K562 (cell line): ENCODE results near the gene TMED6. TPM values are rescaled to one million over a fixed set of nuclear protein-coding genes. Genes with fewer than 3 reads are reported as not detected.

Source experiments
- CSDE1 ChIP-seq, 2 experiments: fragments of 450-650 bp; IDR thresholded peaks; 2 replicates each; pipeline ENCODE4 v1.6.1; 2016; ENCODE audit warnings: mild to moderate bottlenecking in 1 of 2
- ELF2 ChIP-seq: fragments of 250-450 bp; sonication (Bioruptor Pico); IDR thresholded peaks from 2 replicates; pipeline ENCODE4 v1.5.0; 2021; ENCODE audit warnings: mild to moderate bottlenecking
- HDAC6 ChIP-seq: IDR thresholded peaks from 2 replicates; pipeline ENCODE4 v1.6.1; 2012; ENCODE audit warnings: low read depth, mild to moderate bottlenecking, control low read depth, inconsistent platforms, low read length, moderate library complexity
- HIVEP1 ChIP-seq: fragments of 250-450 bp; sonication (Bioruptor Pico); IDR thresholded peaks from 2 replicates; pipeline ENCODE4 v1.4.0; 2020; ENCODE audit warnings: mild to moderate bottlenecking
- JUN ChIP-seq, 2 experiments: sonication (generic) in 1 of 2; formaldehyde crosslinking in 1 of 2; IDR thresholded peaks; 2 replicates each; pipeline versions ENCODE4 v1.6.1 to v1.8.0; 2012 to 2022; ENCODE audit warnings: borderline replicate concordance in 2 of 2, mild to moderate bottlenecking in 2 of 2, improper control_type of control experiment in 1 of 2, low read depth in 1 of 2, low read length in 1 of 2, missing genetic modification reagents in 1 of 2
- MTA2 ChIP-seq: fragments of 450-650 bp; IDR thresholded peaks from 2 replicates; pipeline ENCODE4 v1.6.1; 2016; ENCODE audit warnings: low read depth
- SMARCA4 ChIP-seq: fragments of 450-650 bp; IDR thresholded peaks from 2 replicates; pipeline ENCODE4 v1.6.1; 2016
- SMARCC2 ChIP-seq: fragments of 450-650 bp; IDR thresholded peaks from 2 replicates; pipeline ENCODE4 v1.6.1; 2017; ENCODE audit warnings: antibody characterized with exemption, moderate library complexity, mild to moderate bottlenecking, low read depth
- SMARCE1 ChIP-seq: fragments of 450-650 bp; IDR thresholded peaks from 2 replicates; pipeline ENCODE4 v1.7.1; 2016; ENCODE audit warnings: mild to moderate bottlenecking
- ZNF274 ChIP-seq: IDR thresholded peaks from 2 replicates; pipeline ENCODE4 v1.6.1; 2011; ENCODE audit warnings: low read depth, mild to moderate bottlenecking, low read length, moderate library complexity, borderline replicate concordance
- polyA plus RNA-seq, 8 experiments: library from polyadenylated mRNA; depleted of rRNA in 4 of 8; stranded (reverse) in 5 of 8; unstranded in 3 of 8; fragments of >200 nt; fragmentation: Nextera tagmentation in 2 of 8; fragmentation: Illumina TruSeq in 1 of 8; extraction: Ambion mirVana in 2 of 8; extraction: Trizol in 1 of 8; gene quantifications; 2 replicates each; pipeline versions ENCODE4 v1.2.1 to v1.2.3, GENCODE V29; 2011 to 2014; ENCODE audit warnings: inconsistent platforms in 1 of 8, missing spikeins in 1 of 8
- total RNA-seq, 7 experiments: library from RNA; depleted of rRNA in 6 of 7; stranded (reverse); fragments of >200 nt in 6 of 7; fragmentation: Illumina TruSeq in 2 of 7; extraction: Trizol in 2 of 7; gene quantifications; 2 replicates each; pipeline versions ENCODE4 v1.2.1 to v1.2.3, GENCODE V29; 2011 to 2021; ENCODE audit warnings: low replicate concordance in 1 of 7
- TF ChIP-seq, protein P1 (sequence below): sonication (generic); formaldehyde crosslinking; IDR thresholded peaks from 2 replicates; pipeline ENCODE4 v1.8.0; 2023; ENCODE audit warnings: missing genetic modification reagents, mild to moderate bottlenecking, borderline replicate concordance
- TF ChIP-seq, protein P2 (sequence below): sonication (generic); formaldehyde crosslinking; IDR thresholded peaks from 2 replicates; pipeline ENCODE4 v1.8.1; 2023; ENCODE audit warnings: mild to moderate bottlenecking, missing genetic modification reagents, moderate library complexity

The TMED6 gene
- total and polyA plus RNA-seq, 9 of the 15 experiments (the other 6 are each of a cell fraction or from before 2014, with no cell fraction given), result 0.14 to 0.45 (median 0.25) TPM; not detected in 2

DNA sequence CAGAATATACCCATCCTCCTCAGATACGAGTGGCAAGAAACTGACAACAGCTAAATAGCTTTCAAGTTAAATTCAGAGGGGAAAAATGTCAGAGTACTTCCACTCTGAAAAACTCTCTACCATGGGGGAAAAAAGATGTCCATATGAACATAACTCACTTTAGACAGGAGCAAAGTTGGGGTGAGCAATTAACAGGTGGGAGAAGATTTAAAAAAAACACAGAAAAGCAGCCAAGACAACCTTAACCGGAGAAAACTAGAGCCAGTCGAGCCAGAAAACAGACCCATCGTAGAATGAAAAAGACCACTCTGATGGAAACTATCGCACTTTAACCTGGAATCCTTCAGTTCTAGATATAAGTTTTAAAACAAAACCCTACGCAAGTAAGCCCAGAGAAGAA lies 33.4 kb upstream of the TMED6 start (continued):
- TF ChIP-seq HIVEP1, result no peak
- no peak for TF ChIP-seq CSDE1 (IDR thresholded peaks at IDR 0.05)
- TF ChIP-seq, protein P1, sequence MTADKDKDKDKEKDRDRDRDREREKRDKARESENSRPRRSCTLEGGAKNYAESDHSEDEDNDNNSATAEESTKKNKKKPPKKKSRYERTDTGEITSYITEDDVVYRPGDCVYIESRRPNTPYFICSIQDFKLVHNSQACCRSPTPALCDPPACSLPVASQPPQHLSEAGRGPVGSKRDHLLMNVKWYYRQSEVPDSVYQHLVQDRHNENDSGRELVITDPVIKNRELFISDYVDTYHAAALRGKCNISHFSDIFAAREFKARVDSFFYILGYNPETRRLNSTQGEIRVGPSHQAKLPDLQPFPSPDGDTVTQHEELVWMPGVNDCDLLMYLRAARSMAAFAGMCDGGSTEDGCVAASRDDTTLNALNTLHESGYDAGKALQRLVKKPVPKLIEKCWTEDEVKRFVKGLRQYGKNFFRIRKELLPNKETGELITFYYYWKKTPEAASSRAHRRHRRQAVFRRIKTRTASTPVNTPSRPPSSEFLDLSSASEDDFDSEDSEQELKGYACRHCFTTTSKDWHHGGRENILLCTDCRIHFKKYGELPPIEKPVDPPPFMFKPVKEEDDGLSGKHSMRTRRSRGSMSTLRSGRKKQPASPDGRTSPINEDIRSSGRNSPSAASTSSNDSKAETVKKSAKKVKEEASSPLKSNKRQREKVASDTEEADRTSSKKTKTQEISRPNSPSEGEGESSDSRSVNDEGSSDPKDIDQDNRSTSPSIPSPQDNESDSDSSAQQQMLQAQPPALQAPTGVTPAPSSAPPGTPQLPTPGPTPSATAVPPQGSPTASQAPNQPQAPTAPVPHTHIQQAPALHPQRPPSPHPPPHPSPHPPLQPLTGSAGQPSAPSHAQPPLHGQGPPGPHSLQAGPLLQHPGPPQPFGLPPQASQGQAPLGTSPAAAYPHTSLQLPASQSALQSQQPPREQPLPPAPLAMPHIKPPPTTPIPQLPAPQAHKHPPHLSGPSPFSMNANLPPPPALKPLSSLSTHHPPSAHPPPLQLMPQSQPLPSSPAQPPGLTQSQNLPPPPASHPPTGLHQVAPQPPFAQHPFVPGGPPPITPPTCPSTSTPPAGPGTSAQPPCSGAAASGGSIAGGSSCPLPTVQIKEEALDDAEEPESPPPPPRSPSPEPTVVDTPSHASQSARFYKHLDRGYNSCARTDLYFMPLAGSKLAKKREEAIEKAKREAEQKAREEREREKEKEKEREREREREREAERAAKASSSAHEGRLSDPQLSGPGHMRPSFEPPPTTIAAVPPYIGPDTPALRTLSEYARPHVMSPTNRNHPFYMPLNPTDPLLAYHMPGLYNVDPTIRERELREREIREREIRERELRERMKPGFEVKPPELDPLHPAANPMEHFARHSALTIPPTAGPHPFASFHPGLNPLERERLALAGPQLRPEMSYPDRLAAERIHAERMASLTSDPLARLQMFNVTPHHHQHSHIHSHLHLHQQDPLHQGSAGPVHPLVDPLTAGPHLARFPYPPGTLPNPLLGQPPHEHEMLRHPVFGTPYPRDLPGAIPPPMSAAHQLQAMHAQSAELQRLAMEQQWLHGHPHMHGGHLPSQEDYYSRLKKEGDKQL, result no peak
- no peak for TF ChIP-seq JUN (IDR thresholded peaks at IDR 0.05; ENCODE audit: borderline replicate concordance, low read depth, low read length)
- TF ChIP-seq JUN (CRISPR knock-in tag; IDR thresholded peaks at IDR 0.05; ENCODE audit: borderline replicate concordance), result no peak
- no peak for TF ChIP-seq HDAC6
- TF ChIP-seq ELF2 (CRISPR knock-in tag), result no peak
- TF ChIP-seq SMARCC2, result no peak
- TF ChIP-seq MTA2, result no peak; the same call in 1 of the 2 replicates
- TF ChIP-seq ZNF274, result no peak
- no peak for TF ChIP-seq SMARCE1
- TF ChIP-seq, protein P2, sequence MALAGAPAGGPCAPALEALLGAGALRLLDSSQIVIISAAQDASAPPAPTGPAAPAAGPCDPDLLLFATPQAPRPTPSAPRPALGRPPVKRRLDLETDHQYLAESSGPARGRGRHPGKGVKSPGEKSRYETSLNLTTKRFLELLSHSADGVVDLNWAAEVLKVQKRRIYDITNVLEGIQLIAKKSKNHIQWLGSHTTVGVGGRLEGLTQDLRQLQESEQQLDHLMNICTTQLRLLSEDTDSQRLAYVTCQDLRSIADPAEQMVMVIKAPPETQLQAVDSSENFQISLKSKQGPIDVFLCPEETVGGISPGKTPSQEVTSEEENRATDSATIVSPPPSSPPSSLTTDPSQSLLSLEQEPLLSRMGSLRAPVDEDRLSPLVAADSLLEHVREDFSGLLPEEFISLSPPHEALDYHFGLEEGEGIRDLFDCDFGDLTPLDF (CRISPR knock-in tag), result no peak
- peak; percentile 40; the same call in 1 of the 2 replicates for TF ChIP-seq SMARCA4
